Ovary (tissue), 3 donors: ENCODE results near the gene CTNNBL1.

Experiments used
- CTCF ChIP-seq, 3 donors: fragments of 450-650 bp in 2 of 3; fragments of 200-600 bp in 1 of 3; IDR thresholded peaks; one replicate each; pipeline versions ENCODE4 v1.5.1 to v1.8.0; 2016 to 2022; ENCODE audit warnings: antibody characterized with exemption in 3 of 3, mild to moderate bottlenecking in 1 of 3
- EP300 ChIP-seq: sonication (generic); formaldehyde crosslinking; IDR thresholded peaks from one replicate; pipeline ENCODE4 v1.6.1; 2017; ENCODE audit warnings: antibody characterized with exemption
- POLR2A ChIP-seq: fragments of 450-650 bp; IDR thresholded peaks from one replicate; pipeline ENCODE4 v1.6.1; 2017; ENCODE audit warnings: antibody characterized with exemption, mild to moderate bottlenecking, moderate library complexity
- donor health status: DM: no; HTN: no; CAD: no.

DNA sequence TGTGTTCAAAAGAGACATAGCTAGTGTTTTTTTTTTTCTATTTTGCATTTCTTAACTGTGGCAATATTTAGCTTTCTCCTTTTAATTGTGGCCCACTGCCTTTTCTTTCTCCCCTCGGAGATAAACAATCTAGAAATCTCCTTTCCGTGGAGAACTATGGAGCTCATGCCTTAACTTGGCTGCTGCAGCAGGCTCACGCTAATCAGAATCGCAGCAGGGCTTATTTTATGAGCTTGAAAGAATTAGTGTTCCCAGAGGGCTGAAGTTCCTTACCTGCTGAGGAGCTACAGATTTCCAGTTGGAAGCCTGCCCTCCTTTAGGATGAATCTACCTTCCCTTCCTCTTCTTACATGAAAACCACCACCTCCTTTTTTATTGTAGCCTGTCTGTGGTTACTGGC is 35.6 kb downstream of the CTNNBL1 start:
- TF ChIP-seq CTCF (IDR thresholded peaks at IDR 0.05), result no peak
- TF ChIP-seq POLR2A, result no peak
- no peak for TF ChIP-seq EP300
